Medulla oblongata (tissue), 1 donor: ENCODE measurements around the gene SPATA24.
"Not testable (repeated sequence)": the region's sequence is repeated elsewhere in the genome, so short reads cannot be mapped to it uniquely, and the experiment has no call there.

Experiments
- DNase-seq: peaks from one replicate; pipeline ENCODE4 v3.0.0-alpha.2; 2015; ENCODE audit errors: extremely low spot score

SPATA24 gene

GRCh38 chr5:139394654-139395566 lies 9.0 kb downstream of the SPATA24 start, which contains the start of gene PROB1:
Gene PROB1, minus strand, starts transcription at chr5:139395104. Its CDS starts 23 bp downstream, at chr5:139395081.
- DNase-seq: no peak

- DNase-seq: no peak
These were observed 9.7 kb downstream of the SPATA24 start for GRCh38 chr5:139394123-139394653.

- DNase-seq: no peak
These were observed 10.3 kb downstream of the SPATA24 start for GRCh38 chr5:139393497-139394122.

- DNase-seq: no peak
These were observed 11.0 kb downstream of the SPATA24 start for GRCh38 chr5:139392678-139393496.

GRCh38 chr5:139392324-139392677 lies 11.6 kb downstream of the SPATA24 start:
- no peak for DNase-seq

- no peak for DNase-seq
These were observed 12.1 kb downstream of the SPATA24 start for GRCh38 chr5:139391570-139392323.

GRCh38 chr5:139390639-139391569 lies 13.0 kb downstream of the SPATA24 start:
- DNase-seq: no peak

GRCh38 chr5:139389701-139390638 lies 13.9 kb downstream of the SPATA24 start, which contains the start of gene MZB1:
Gene MZB1, minus strand, starts transcription at chr5:139389913. Its CDS starts 57 bp downstream, at chr5:139389856.
- no peak for DNase-seq

GRCh38 chr5:139388198-139388821 lies 15.6 kb downstream of the SPATA24 start:
- DNase-seq: no peak

GRCh38 chr5:139387611-139388197 lies 16.2 kb downstream of the SPATA24 start:
- DNase-seq: no peak

GRCh38 chr5:139386956-139387355 lies 16.9 kb downstream of the SPATA24 start:
- not testable (repeated sequence) for DNase-seq

- no peak for DNase-seq
These were observed 17.8 kb downstream of the SPATA24 start for GRCh38 chr5:139386050-139386438.

GRCh38 chr5:139385061-139386049 lies 18.5 kb downstream of the SPATA24 start:
- no peak for DNase-seq

GRCh38 chr5:139384591-139385051 lies 19.3 kb downstream of the SPATA24 start:
- no peak for DNase-seq

GRCh38 chr5:139383993-139384590 lies 19.8 kb downstream of the SPATA24 start:
- no peak for DNase-seq
